Parietal lobe (tissue), 2 donors: ENCODE results near the gene POLR1F. TPM values are rescaled to one million over a fixed set of nuclear protein-coding genes. Genes with fewer than 3 reads are reported as not detected.

Experiments used
- small RNA-seq: library from RNA; depleted of rRNA; stranded (forward); fragments of <200 nt; gene quantifications from one replicate; pipeline ENCODE3, GENCODE V24; 2014; ENCODE audit warnings: low replicate concordance
- total RNA-seq: library from RNA; depleted of rRNA; stranded (reverse); fragments of >200 nt; gene quantifications from one replicate; pipeline ENCODE4 v1.2.3, GENCODE V29; 2014

Gene POLR1F
- 10.6 TPM for total RNA-seq

GRCh38 chr7:19708397-19709248 lies at the start of gene POLR1F:
Gene POLR1F (minus strand): TSS chr7:19709037. CDS start chr7:19709016, 21 bp downstream.

Small RNA genes lying within 50 kb of the gene (small RNA-seq; reads per million reads assigned to genes)
- not detected for gene MIR3146

Other genes with a start within 250 kb of the POLR1F start
- 12.8 TPM for gene TMEM196, start 64.6 kb upstream of the POLR1F start, total RNA-seq